H9 (cell line): ENCODE results near the gene RBP7. TPM values are rescaled to one million over a fixed set of nuclear protein-coding genes. Genes with fewer than 3 reads are reported as not detected.

Experiments used
- DNase-seq: peaks from one replicate; pipeline ENCODE4 v3.0.0-alpha.2; 2017
- H2AFZ ChIP-seq: one replicate; pipeline ENCODE4 v1.6.1; 2013; ENCODE audit warnings: mild to moderate bottlenecking, low read length, control low read depth, moderate library complexity
- H2AK5ac ChIP-seq: 2 replicates; pipeline ENCODE4 v1.6.1; 2013; ENCODE audit warnings: low read length, control low read depth, mixed read lengths; ENCODE audit not compliant: insufficient read length
- H2BK120ac ChIP-seq: one replicate; pipeline ENCODE4 v1.6.1; 2013; ENCODE audit warnings: low read depth, mild to moderate bottlenecking, low read length, control low read depth, inconsistent platforms; ENCODE audit not compliant: poor library complexity, severe bottlenecking
- H2BK12ac ChIP-seq: 2 replicates; pipeline ENCODE4 v1.6.1; 2013; ENCODE audit warnings: low read length, control low read depth, mixed read lengths, low read depth; ENCODE audit not compliant: insufficient read length
- H2BK15ac ChIP-seq: 2 replicates; pipeline ENCODE4 v1.6.1; 2013; ENCODE audit warnings: low read depth, low read length, control low read depth
- H2BK20ac ChIP-seq: one replicate; pipeline ENCODE4 v1.6.1; 2013; ENCODE audit warnings: low read depth, mild to moderate bottlenecking, low read length, control low read depth, inconsistent platforms; ENCODE audit not compliant: poor library complexity, severe bottlenecking
- H2BK5ac ChIP-seq: 2 replicates; pipeline ENCODE4 v1.6.1; 2013; ENCODE audit warnings: low read length, control low read depth, mixed read lengths; ENCODE audit not compliant: insufficient read length
- H3K14ac ChIP-seq: 2 replicates; pipeline ENCODE4 v1.6.1; 2013; ENCODE audit warnings: low read length, control low read depth; ENCODE audit not compliant: insufficient read depth
- H3K18ac ChIP-seq: 2 replicates; pipeline ENCODE4 v1.6.1; 2013; ENCODE audit warnings: low read depth, mild to moderate bottlenecking, mixed read lengths, low read length, control low read depth; ENCODE audit not compliant: insufficient read length
- H3K23ac ChIP-seq: 2 replicates; pipeline ENCODE4 v1.6.1; 2013; ENCODE audit warnings: low read length, control low read depth, mixed read lengths, low read depth; ENCODE audit not compliant: insufficient read length
- H3K23me2 ChIP-seq: 2 replicates; pipeline ENCODE4 v1.6.1; 2013; ENCODE audit warnings: low read depth, mild to moderate bottlenecking, mixed read lengths, low read length, control low read depth; ENCODE audit not compliant: insufficient read length, poor library complexity, severe bottlenecking
- H3K27ac ChIP-seq: 2 replicates; pipeline ENCODE4 v1.5.1; 2013; ENCODE audit warnings: low read length, control low read depth, mixed read lengths, low read depth; ENCODE audit not compliant: insufficient read length
- H3K27me3 ChIP-seq: 2 replicates; pipeline ENCODE4 v1.6.1; 2013; ENCODE audit warnings: low read length, control low read depth, inconsistent platforms; ENCODE audit not compliant: insufficient read depth
- H3K4ac ChIP-seq: 2 replicates; pipeline ENCODE4 v1.6.1; 2013; ENCODE audit warnings: low read depth, mild to moderate bottlenecking, control low read depth, inconsistent platforms, low read length, moderate library complexity
- H3K4me1 ChIP-seq: 2 replicates; pipeline ENCODE4 v1.6.1; 2013; ENCODE audit warnings: low read length, control low read depth, inconsistent platforms; ENCODE audit not compliant: insufficient read depth
- H3K4me2 ChIP-seq: 2 replicates; pipeline ENCODE4 v1.6.1; 2013; ENCODE audit warnings: low read length, control low read depth, mixed read lengths; ENCODE audit not compliant: insufficient read length, insufficient read depth
- H3K56ac ChIP-seq: 2 replicates; pipeline ENCODE4 v1.6.1; 2013; ENCODE audit warnings: low read depth, mild to moderate bottlenecking, mixed read lengths, low read length, control low read depth; ENCODE audit not compliant: insufficient read length
- H3K79me1 ChIP-seq: 2 replicates; pipeline ENCODE4 v1.6.1; 2013; ENCODE audit warnings: low read depth, mild to moderate bottlenecking, moderate library complexity, low read length, control low read depth, inconsistent platforms; ENCODE audit not compliant: insufficient read depth, poor library complexity, severe bottlenecking
- H3K79me2 ChIP-seq: 2 replicates; pipeline ENCODE4 v1.6.1; 2013; ENCODE audit warnings: low read length, control low read depth, inconsistent platforms; ENCODE audit not compliant: insufficient read depth
- H3K9ac ChIP-seq: 2 replicates; pipeline ENCODE4 v1.6.1; 2013; ENCODE audit warnings: low read length, control low read depth, mixed read lengths; ENCODE audit not compliant: insufficient read length; ENCODE audit errors: extremely low read depth
- H3K9me3 ChIP-seq: one replicate; pipeline ENCODE4 v1.6.1; 2013; ENCODE audit warnings: low read depth, low read length, inconsistent platforms; ENCODE audit not compliant: control insufficient read depth
- H3T11ph ChIP-seq: one replicate; pipeline ENCODE4 v1.6.1; 2013; ENCODE audit warnings: mild to moderate bottlenecking, low read length, control low read depth, inconsistent platforms
- H4K20me1 ChIP-seq: one replicate; pipeline ENCODE4 v1.6.1; 2013; ENCODE audit not compliant: control insufficient read depth, insufficient read length, insufficient read depth
- H4K5ac ChIP-seq: 2 replicates; pipeline ENCODE4 v1.6.1; 2013; ENCODE audit warnings: low read depth, mild to moderate bottlenecking, mixed read lengths, low read length, control low read depth; ENCODE audit not compliant: insufficient read length
- H4K8ac ChIP-seq: replicated peaks from 2 replicates; pipeline ENCODE4 v1.6.1; 2013; ENCODE audit warnings: low read length, control low read depth, mixed read lengths, low read depth; ENCODE audit not compliant: insufficient read length
- H4K91ac ChIP-seq: 2 replicates; pipeline ENCODE4 v1.6.1; 2013; ENCODE audit warnings: low read depth, mild to moderate bottlenecking, moderate library complexity, mixed read lengths, low read length, control low read depth; ENCODE audit not compliant: insufficient read length
- H3K27ac Mint-ChIP-seq, 3 experiments: 2 replicates in 2 of 3; 3 replicates in 1 of 3; pipeline ENCODE4 v1.8.0; 2020 to 2021; ENCODE audit warnings: mixed read lengths in 3 of 3, mild to moderate bottlenecking in 1 of 3, moderate library complexity in 1 of 3
- H3K27me3 Mint-ChIP-seq: 2 replicates; pipeline ENCODE4 v1.8.0; 2021; ENCODE audit warnings: low read depth, mild to moderate bottlenecking, moderate library complexity, mixed read lengths
- H3K36me3 Mint-ChIP-seq, 3 experiments: 2 replicates in 2 of 3; 3 replicates in 1 of 3; pipeline ENCODE4 v1.8.0; 2020 to 2021; ENCODE audit warnings: low read depth in 3 of 3, mixed read lengths in 3 of 3; ENCODE audit not compliant: insufficient read depth in 1 of 3
- H3K4me1 Mint-ChIP-seq, 2 experiments: 2 replicates each; pipeline ENCODE4 v1.8.0; 2020; ENCODE audit warnings: mixed read lengths in 2 of 2
- H3K4me3 Mint-ChIP-seq, 2 experiments: 2 replicates in 1 of 2; 3 replicates in 1 of 2; pipeline ENCODE4 v1.8.0; 2020 to 2021; ENCODE audit warnings: mild to moderate bottlenecking in 2 of 2, mixed read lengths in 2 of 2, moderate library complexity in 1 of 2
- H3K9me3 Mint-ChIP-seq, 2 experiments: 2 replicates in 1 of 2; 3 replicates in 1 of 2; pipeline ENCODE4 v1.8.0; 2020; ENCODE audit warnings: mild to moderate bottlenecking in 2 of 2, mixed read lengths in 2 of 2, moderate library complexity in 1 of 2
- WGBS: extraction: QIAGEN DNeasy Blood & Tissue Kit; methylation state at CpG from one replicate; pipeline ENCODE4 v1.1.7; 2013; ENCODE audit warnings: missing lambda C conversion rate, low lambda C conversion rate, mixed read lengths; ENCODE audit not compliant: insufficient read length; ENCODE audit errors: extremely low coverage; 5-methylcytosine and 5-hydroxymethylcytosine counted together
- total RNA-seq: library from RNA; stranded (reverse); gene quantifications from 2 replicates; pipeline ENCODE4 v1.2.1, GENCODE V29; 2021
- TF ChIP-seq, protein P1 (sequence below): fragments of 200-600 bp; sonication (generic); conservative IDR thresholded peaks from 3 replicates; pipeline ENCODE4 v1.8.0; 2021; ENCODE audit warnings: antibody characterized with exemption, mild to moderate bottlenecking

Gene RBP7
- total RNA-seq, 1 experiment from 2014 or later = 4.5 TPM

DNA sequence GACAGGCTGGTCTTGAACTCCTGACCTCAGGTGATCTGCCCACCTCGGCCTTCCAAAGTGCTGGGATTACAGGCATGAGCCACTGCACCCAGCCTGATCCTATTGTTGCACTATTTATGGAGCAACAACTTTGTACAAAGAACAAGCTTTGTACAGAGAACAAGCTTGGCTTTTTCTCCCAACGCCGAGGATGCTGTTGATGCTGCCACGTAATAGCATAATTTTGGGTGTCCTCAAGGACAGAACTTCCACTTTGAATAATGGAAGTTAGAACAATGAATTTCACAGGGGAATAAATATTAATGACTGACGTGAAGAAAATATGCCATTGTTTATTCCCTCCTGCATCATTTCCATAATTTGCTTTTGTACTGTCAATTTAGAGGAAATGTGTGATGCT lies 12.8 kb upstream of the RBP7 start:
- Histone ChIP-seq H2AFZ (no peak overlapping the region), H3K23me2 (no peaks in the 10 kb centered on the region), H3K4me2 (no peak overlapping the region), H2BK15ac (no peak overlapping the region), H3K79me1 (no peaks in the 10 kb centered on the region), H2BK120ac (no peak overlapping the region), H3K14ac (no peak overlapping the region), H4K20me1 (no peaks in the 10 kb centered on the region), H3K4ac (no peak overlapping the region), H3K9me3 (no peaks in the 10 kb centered on the region), H3K56ac (no peak overlapping the region), H3K18ac (no peak overlapping the region), H2BK5ac (no peak overlapping the region), H4K91ac (no peak overlapping the region), H2AK5ac (no peak overlapping the region), H3K27ac (no peak overlapping the region), H4K5ac (no peak overlapping the region), H3T11ph (no peak overlapping the region), H2BK20ac (no peak overlapping the region), H3K27me3 (no peaks in the 10 kb centered on the region), H3K9ac (no peak overlapping the region), H3K4me1 (no peaks in the 10 kb centered on the region), H4K8ac (no peak overlapping the region), H3K79me2 (no peaks in the 10 kb centered on the region), H3K23ac (no peak overlapping the region), H2BK12ac (no peak overlapping the region)
- H3K4me1 Mint-ChIP-seq = no peaks in the 10 kb centered on the region
- no peaks in the 10 kb centered on the region for H3K9me3 Mint-ChIP-seq
- no peak overlapping the region for H3K27ac Mint-ChIP-seq
- peaks cover 0 to 6% (median 4%) of the 10 kb centered on the region in 3 experiments; a peak in 3 of 7 replicates for H3K36me3 Mint-ChIP-seq
- H3K27me3 Mint-ChIP-seq = no peaks in the 10 kb centered on the region
- no peak for DNase-seq
- no CpG with 5 or more reads among the region's 5 CpGs for WGBS
- H3K4me3 Mint-ChIP-seq = no peak overlapping the region
- TF ChIP-seq, protein P1, sequence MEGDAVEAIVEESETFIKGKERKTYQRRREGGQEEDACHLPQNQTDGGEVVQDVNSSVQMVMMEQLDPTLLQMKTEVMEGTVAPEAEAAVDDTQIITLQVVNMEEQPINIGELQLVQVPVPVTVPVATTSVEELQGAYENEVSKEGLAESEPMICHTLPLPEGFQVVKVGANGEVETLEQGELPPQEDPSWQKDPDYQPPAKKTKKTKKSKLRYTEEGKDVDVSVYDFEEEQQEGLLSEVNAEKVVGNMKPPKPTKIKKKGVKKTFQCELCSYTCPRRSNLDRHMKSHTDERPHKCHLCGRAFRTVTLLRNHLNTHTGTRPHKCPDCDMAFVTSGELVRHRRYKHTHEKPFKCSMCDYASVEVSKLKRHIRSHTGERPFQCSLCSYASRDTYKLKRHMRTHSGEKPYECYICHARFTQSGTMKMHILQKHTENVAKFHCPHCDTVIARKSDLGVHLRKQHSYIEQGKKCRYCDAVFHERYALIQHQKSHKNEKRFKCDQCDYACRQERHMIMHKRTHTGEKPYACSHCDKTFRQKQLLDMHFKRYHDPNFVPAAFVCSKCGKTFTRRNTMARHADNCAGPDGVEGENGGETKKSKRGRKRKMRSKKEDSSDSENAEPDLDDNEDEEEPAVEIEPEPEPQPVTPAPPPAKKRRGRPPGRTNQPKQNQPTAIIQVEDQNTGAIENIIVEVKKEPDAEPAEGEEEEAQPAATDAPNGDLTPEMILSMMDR = no peak
